Muscle of arm (tissue), 12 donors: ENCODE measurements around the gene ABCD3. TPM values are rescaled to one million over a fixed set of nuclear protein-coding genes. Genes with fewer than 3 reads are reported as not detected.
"Not testable (repeated sequence)": the region's sequence is repeated elsewhere in the genome, so short reads cannot be mapped to it uniquely, and the experiment has no call there.

Source experiments
- DNase-seq: peaks from one replicate; pipeline ENCODE4 v3.0.0-alpha.2; 2013
- polyA plus RNA-seq, 12 donors: library from polyadenylated mRNA; unstranded; fragments of 120-200 nt; gene quantifications; one replicate each; pipeline ENCODE4 v1.2.1, GENCODE V29; 2013; ENCODE audit not compliant: insufficient read length in 12 of 12

The ABCD3 gene
- polyA plus RNA-seq, 12 donors, result 21.6 to 33.2 (median 29.6) TPM; not detected in 1

- DNase-seq, result not testable (repeated sequence)
Measured at GRCh38 chr1:94448741-94449140, 30.6 kb downstream of the ABCD3 start.

GRCh38 chr1:94456736-94457135, 38.5 kb downstream of the ABCD3 start:
- DNase-seq, result no peak

DNA sequence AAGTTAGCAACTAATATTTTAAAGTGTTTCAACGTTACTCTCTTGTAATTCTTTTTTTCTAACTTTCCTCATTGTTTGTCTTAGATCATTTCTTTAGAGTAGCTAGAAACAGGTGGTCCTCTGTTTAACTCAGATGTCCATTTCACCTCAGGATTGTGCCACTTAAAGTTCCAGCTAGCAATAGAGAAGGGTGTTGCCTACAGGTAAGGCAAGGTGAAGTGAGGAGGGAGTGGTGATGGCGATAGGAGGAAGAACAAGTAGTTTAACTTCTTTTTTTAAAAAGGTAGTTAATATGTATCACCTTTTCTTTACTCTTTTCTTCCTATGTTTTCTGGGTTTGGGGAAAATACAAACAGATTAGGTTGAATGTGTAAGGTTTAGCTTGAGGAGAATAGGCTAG, 44.4 kb downstream of the ABCD3 start:
- no peak for DNase-seq

- no peak for DNase-seq
Measured at GRCh38 chr1:94463056-94463764, 45.0 kb downstream of the ABCD3 start.

GRCh38 chr1:94463765-94464330, 45.7 kb downstream of the ABCD3 start:
- peak; percentile 6 for DNase-seq

GRCh38 chr1:94468708-94469107, 50.5 kb downstream of the ABCD3 start:
- no peak for DNase-seq

DNA sequence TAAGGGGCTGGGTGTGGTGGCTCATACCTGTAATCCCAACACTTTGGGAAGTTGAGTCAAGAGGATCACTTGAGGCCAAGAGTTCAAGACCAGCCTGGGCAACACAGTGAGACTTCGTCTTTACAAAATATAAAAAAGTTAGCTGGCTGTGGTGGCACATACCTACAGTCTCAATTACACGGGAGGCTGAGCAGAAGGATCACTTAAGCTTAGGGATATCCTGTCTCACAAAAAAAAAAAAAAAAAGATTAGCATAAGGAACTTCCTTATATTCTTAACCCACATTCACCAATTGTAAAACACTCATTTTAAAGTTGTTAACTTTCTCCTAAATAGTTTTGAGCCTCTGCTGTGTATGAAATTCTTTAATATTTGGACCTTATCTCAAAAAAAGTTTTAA, 53.1 kb downstream of the ABCD3 start:
- no peak for DNase-seq

DNA sequence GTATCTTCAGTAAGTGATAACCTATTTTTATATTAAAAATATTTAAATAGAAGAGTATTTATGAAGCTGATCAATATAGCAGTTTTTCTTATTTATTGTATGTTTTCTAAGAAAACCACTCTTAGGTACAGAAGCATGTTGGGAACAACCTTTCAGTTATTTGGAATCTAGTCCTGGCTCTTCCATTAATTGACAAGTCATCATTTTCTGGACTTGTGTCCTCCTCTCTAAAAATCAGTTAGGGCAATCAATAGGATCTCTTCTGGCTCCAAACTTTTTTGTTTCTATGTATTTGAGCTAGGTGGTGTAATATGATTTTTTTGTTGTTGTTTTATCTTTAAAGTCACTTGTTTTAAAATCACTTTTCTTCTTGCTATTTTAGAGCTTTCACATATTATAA, 57.0 kb downstream of the ABCD3 start:
- DNase-seq, result no peak

GRCh38 chr1:94479682-94480081, 61.5 kb downstream of the ABCD3 start:
- DNase-seq, result no peak

DNA sequence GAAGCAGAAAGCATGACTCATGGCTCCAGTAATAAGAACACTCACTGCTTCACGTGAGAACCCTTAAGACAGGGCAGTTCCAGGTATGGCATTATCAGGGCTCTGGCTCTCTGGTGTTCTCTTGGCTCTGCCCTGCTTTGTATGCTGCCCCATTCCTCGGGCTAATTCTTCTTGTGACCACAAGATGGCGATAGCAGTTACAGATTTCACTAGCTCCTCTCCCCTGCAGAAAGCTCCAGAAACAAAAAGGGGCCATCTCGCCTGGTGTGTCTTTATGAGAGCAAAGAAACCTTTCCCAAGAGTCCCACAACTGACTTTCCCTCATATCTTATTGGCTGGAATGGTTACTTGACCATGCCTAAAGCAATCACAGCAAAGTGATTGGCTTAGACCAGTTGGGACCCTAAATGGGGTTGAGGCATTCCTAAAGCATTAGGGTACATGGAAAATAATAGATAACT, 63.3 kb downstream of the ABCD3 start:
- DNase-seq, result peak; percentile 51

- no peak for DNase-seq
Measured at GRCh38 chr1:94486990-94487389, 68.8 kb downstream of the ABCD3 start.

DNA sequence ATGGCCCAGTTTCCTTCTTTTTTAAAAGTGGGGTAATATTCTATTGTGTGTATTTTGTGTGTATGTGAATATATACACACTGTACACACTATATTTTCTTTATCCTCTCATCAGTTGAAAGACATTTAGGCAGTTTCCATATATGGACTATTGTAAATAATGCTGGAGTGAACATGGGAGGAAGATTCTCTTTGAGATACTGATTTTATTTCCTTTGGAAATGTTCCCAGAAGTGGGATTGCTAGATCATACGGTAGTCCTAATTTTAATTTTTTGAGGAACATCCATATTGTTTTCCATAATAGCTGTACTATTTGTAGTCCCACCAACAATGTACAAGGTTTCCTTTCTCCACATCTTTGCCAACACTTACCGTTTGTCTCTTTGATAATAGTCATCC, 72.4 kb downstream of the ABCD3 start:
- DNase-seq, result no peak

GRCh38 chr1:94496076-94496755, 78.0 kb downstream of the ABCD3 start:
- DNase-seq, result no peak

DNA sequence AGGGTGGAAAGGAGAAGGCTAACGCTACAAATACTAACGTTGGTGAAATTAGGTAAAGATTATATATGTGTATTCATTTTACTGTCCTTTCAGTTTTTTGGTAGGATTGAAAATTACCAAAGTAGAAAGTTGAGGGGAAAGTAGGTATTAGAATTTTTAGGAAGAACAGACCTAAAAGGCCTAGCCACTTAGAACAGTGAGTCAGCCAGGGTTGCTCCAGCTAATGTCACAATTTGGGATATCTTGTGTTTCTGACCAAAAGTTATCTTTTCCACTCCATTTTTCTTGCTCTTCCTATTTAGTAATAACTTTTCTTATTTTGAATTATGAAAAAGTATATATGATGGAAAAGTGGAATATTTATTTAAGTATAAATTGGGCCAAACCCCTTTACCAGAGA, 83.2 kb downstream of the ABCD3 start:
- DNase-seq, result no peak

DNA sequence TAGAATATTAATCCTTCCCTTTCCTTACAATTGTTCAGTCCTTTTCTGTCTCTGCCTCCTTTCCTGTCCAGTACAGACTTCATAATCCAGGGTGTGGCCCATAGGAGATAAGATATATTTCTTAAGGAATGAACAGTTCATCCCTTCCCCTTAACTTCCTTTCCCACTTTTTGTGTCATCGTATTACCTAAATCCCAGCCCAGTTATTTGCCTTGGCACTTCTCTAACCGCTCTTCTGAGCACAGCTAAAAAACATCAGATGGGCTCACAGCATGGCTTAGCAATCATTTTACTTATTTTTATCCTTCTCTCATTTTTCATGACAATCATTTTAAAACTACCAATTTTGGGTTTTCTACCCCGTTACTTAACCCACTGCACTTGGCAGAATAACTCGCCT, 83.7 kb downstream of the ABCD3 start:
- no peak for DNase-seq

- DNase-seq, result no peak
Measured at GRCh38 chr1:94503153-94503552, 85.0 kb downstream of the ABCD3 start.

- DNase-seq, result no peak
Measured at GRCh38 chr1:94504601-94505000, 86.4 kb downstream of the ABCD3 start.

- no peak for DNase-seq
Measured at GRCh38 chr1:94512816-94513215, 94.6 kb downstream of the ABCD3 start.

DNA sequence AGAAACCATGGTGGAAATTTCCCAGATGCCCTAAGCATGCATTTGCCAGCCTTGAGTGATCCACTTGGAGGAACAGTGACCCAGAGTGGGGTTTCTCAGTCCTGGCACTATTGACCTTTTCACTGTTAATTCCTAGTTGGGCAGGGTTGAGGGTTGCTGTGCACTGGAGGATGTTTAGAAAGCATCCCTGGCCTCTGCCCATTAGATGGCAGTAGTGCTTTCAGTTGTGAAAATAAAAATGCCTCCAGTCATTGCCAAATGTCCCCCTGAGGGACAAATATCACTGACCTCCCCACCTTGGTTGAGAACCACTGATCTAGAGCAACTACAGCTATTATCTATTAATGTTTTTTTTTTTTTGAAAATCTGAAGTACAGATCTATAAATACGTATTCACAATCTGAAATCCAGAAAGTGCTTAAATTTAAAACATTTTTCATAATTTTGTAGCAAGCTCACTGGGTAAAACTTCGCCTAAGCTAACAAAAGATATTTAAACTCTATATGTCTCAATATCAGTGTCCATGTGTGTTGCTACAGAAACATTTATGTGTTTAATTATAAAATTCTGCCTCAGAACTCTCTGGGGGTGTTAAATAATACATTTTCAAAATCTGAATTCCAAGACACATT, 96.0 kb downstream of the ABCD3 start:
- DNase-seq, result peak; percentile 7

- DNase-seq, result no peak
Measured at GRCh38 chr1:94515296-94515947, 97.2 kb downstream of the ABCD3 start.

- no peak for DNase-seq
Measured at GRCh38 chr1:94519351-94519750, 101.2 kb downstream of the ABCD3 start.

DNA sequence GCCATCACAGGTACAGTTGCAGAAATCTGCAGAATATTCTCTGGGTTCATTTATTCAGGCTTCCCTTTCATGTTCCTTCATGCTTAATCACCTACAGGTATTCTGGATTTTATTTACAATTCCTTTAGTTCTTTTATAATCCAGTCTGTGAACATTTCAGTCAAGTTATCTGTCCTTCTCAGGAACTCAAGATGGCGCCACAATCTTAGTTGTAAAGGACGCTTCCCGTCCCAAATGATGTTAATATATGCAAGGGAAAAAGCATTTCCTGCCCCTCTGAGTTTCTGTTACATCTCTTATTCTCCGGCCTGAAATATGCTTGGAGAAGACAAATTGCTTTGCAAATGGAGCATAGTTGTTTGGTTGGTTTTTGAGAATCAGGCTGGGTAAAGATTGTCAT, 104.1 kb downstream of the ABCD3 start:
- DNase-seq, result peak; percentile 67
